Measurements from ENCODE around the gene ZCCHC17.
A peak's percentile ranks its signal among the peaks of the same experiment; 100 is the strongest.

Gene ZCCHC17

GRCh38 chr1:31396633-31397351, 100.0 kb downstream of the ZCCHC17 start:
- no peak for DNase-seq (ENCODE audit: low read depth)

- DNase-seq (ENCODE audit: low read depth), result no peak
Measured at GRCh38 chr1:31397360-31398095, 100.7 kb downstream of the ZCCHC17 start.

- DNase-seq (ENCODE audit: low read depth), result no peak
Measured at GRCh38 chr1:31398246-31398645, 101.4 kb downstream of the ZCCHC17 start.

- no peak for DNase-seq (ENCODE audit: low read depth)
Measured at GRCh38 chr1:31399976-31400375, 103.1 kb downstream of the ZCCHC17 start.

GRCh38 chr1:31400393-31400792, 103.6 kb downstream of the ZCCHC17 start:
- no peak for DNase-seq (ENCODE audit: low read depth)

GRCh38 chr1:31401241-31401640, 104.4 kb downstream of the ZCCHC17 start:
- no peak for DNase-seq (ENCODE audit: low read depth)

GRCh38 chr1:31405578-31406245, 108.9 kb downstream of the ZCCHC17 start:
- no peak for DNase-seq (ENCODE audit: low read depth)

GRCh38 chr1:31407029-31407626, 110.3 kb downstream of the ZCCHC17 start:
- DNase-seq (ENCODE audit: low read depth), result no peak

- DNase-seq (ENCODE audit: low read depth), result no peak
Measured at GRCh38 chr1:31408788-31409318, 112.0 kb downstream of the ZCCHC17 start.

- DNase-seq (ENCODE audit: low read depth), result no peak
Measured at GRCh38 chr1:31409946-31410858, 113.4 kb downstream of the ZCCHC17 start.

- no peak for DNase-seq (ENCODE audit: low read depth)
Measured at GRCh38 chr1:31410871-31411270, 114.0 kb downstream of the ZCCHC17 start.

- no peak for DNase-seq (ENCODE audit: low read depth)
Measured at GRCh38 chr1:31412205-31412604, 115.4 kb downstream of the ZCCHC17 start.

- DNase-seq (ENCODE audit: low read depth), result peak; percentile 8
Measured at GRCh38 chr1:31412732-31413404, 116.0 kb downstream of the ZCCHC17 start, which contains the start of gene SERINC2. TSS of gene SERINC2 (plus strand) at chr1:31413213. CDS start at chr1:31413266, 53 bp downstream.

GRCh38 chr1:31413405-31414001, 116.7 kb downstream of the ZCCHC17 start:
- no peak for DNase-seq (ENCODE audit: low read depth)
